ENCODE data around the gene VPS13D.

VPS13D gene

GRCh38 chr1:12473596-12474362 is 243.9 kb downstream of the VPS13D start:
- DNase-seq = no peak

- DNase-seq = no peak
Observed at GRCh38 chr1:12475101-12475500, 245.3 kb downstream of the VPS13D start.

DNA sequence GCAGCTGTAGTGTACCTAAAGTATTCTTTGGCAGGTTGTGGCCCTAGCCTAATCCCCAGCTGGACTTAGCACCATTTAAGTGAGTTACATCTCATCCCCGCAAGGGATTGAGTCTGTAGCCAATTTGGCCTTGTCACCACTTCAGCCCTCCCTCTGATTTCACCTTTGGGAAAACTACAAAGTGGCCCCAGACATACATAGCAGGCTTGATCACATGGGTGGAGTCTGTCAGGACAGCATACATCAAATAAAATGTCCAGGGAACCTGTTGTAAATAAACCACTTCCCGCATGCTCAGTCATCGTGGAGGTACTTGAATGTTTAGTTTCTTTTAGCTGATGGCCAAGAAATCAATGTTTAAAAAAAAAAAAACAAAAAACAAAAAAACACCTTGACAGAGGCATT is 245.7 kb downstream of the VPS13D start:
- no peak for DNase-seq

GRCh38 chr1:12475947-12476346 is 246.1 kb downstream of the VPS13D start:
- DNase-seq = no peak

DNA sequence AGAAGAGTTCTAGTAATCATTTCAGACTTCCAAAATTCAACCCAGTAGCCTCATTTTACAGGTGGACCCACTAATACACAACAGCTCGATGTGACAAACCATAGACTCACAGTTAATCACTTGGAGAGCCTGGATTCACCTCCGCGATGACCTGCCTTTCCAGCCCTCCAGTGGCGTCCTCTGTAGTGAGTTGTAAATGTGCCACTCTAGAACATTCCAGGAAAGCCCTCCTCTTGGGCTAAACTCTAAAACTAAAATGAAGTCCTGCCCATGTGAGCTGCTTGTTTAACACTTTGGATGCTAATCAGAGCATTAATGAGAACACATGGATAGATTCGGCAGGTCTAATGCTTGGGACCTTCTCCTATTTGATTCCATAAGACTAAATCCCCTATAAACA is 247.5 kb downstream of the VPS13D start:
- DNase-seq = no peak

DNA sequence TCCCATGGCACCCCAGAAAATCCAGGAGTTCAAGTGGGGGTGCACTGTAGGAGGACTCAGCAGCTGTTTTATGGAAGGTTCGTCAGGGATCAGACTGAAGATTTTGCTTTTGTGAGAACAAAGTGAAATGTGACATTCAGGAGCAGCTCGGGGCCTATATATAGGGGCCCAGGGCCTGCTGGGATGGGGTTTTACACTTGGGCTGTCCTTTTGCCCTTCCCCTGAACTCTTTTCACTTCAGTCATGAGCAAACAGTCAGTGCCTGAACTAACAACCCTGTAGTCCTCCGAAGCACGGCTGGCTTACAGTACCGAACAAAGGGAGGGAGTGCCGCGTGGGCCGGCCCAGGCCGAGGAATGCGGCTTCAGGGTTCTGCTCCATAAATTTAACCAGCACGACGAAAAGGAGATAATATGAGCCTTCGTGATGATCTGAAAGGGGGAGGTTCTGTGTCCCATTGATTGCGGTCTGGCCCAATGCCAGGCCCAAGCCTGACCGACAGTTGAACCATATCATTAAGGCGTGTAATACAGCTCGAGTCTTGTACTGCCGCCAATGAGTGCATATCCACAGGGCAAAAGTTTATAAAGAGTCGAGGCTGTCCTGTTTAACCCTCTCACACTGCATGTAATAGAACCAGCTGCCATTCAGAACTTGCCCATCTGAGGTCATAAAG is 248.2 kb downstream of the VPS13D start:
- no peak for DNase-seq

DNA sequence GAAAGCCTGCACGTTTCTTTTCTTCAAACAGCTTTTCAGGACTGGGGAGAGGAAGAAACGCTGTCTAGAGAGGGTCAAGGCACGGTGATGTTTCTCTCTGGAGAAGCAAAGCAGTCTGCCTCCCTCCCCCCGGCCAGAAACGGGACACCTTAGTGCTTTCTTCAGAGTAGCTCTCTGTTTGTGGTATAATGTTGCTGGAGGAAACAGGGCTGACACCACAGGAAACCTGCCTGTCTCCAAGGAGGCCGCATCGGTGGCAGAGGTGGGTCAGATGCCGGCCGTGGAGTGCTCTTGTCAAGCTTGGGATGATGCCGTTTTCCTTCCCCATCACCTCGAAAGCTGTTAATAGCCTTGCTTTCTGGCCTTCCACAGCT is 248.8 kb downstream of the VPS13D start:
- DNase-seq = peak in 1 of 2 experiments; percentile 15

DNA sequence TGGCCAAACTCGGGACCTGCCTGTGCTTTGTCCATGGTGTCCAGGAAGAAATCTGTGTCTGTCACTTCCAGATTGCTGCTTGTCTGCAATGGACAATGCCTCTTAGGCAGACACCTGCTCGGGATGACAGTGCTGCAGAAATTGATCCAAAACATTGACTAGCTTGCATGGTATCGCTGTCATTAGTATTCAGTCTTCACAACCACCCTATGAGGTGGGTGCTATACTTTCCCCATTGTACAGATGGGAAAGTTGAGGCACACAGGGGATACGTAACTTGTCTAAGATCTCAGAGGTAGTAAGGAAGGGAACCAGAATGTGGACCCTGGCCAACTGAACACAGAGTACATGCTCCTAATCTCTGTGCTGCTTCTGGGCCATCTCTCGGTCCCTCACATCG is 249.5 kb downstream of the VPS13D start:
- no peak for DNase-seq

DNA sequence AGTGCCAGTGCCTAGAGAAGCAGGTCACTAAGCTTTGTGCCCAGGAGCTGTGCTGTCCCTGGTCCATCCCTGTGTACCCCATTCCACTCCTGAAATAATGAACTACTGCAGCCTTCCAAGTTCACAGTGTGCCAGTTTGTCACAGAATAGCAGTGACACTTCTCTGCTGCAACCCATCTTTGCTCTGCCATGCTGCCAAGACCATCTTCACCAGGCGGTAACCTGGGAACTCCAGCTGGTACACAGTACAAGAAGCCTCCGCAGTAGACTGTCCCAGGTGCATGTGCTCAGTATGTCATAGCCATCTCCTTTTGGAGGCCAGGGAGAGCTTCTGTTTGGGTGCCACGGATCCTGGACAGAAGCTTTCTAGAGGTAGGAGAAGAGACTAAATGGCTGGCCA is 250.2 kb downstream of the VPS13D start:
- DNase-seq = no peak

DNA sequence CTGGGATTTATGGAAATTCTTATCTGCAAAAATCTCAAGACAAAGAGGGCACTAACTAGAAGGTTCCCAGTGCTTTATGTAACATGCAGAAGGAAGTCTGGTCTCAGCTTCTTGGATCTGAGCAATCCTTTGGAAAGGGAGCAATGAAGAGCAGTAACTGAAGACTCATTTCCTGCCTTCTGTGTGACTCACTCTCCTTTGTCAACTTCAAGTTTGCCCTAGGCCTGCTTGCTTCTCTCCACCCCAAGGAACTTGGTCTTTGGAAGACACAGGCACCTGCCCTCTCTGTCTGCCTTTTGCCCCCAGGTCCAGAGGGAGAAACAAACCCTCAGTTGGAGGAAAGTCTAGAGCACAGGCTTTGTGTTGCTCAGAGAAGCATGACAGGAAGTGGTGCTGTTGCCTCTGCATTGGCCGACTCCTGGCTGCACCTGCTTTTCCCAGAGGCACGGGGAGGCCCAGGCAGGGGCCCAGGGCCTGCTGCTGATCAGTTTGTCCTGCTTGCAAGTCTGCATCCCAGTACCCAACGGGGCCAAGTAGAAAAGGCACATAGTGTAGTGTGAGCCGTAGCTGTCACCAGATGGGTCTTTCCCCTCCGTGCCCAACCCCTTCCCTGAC is 251.0 kb downstream of the VPS13D start:
- DNase-seq = peak in 1 of 2 experiments; percentile 19

DNA sequence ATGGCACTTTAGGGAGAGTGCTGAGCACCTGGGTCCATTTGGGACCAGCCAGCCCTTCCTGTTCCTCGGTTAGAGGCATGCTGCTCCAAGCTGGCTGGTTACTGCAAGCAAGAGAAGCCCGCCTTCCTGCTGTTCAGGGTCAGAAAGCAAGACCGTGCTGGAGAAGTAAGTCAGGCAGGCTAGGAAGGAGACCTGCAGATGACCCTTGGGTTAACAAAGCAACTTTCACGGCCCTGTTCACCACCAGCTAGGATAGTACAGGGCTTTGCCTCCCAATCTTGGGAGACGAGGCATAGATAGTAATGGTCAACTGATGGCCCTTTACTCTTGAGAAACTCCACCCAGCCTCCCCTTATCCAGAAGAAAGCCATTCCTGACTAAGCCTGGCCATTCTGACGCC is 252.1 kb downstream of the VPS13D start:
- DNase-seq = no peak

GRCh38 chr1:12482988-12483387 is 253.2 kb downstream of the VPS13D start:
- DNase-seq = no peak

- DNase-seq = no peak
Observed at GRCh38 chr1:12485231-12486058, 255.6 kb downstream of the VPS13D start.

DNA sequence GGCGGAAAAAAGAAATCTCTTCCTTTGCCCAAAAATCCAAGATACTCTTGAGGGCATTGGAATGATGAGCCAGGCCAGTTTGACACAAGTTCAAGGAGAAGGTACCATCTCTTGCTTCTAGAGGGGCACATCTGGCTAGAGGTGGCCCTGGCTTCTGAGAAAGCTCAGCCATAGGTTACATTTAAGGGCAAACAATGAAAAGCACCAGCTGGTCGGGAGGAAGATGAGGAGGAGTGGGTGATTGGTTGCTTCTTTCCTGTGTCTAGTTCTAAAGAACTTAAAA is 256.2 kb downstream of the VPS13D start:
- DNase-seq = no peak

DNA sequence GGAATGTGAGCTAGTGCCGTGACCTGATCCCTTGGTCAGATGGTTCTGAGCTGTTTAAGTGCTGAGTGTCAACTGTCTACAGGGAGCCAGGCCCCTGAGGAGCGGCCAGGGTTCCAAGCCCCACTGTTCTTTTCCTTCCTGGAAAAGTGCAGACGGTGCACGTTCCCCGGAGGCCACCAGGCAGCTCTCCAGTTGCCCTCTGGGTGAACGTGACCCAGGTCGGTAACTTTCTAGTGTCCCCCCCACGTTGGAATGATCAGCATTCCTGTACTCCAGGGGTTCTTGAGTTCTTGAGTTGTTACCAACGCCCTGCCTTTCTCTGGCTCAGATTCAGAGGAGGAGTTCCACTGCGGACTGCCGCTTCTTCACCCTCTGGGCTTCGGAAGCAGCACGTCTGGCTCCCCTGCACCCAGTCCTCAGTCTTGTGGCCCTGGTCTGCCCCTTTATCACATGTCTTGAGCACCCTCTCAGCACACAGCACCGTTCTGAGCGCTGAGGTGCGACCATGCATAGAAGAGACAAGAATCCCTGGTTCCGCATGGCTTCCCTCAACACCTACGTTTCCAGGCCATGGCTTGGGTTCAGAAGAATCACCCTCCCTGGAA is 256.7 kb downstream of the VPS13D start:
- no peak for DNase-seq

GRCh38 chr1:12487520-12487919 is 257.7 kb downstream of the VPS13D start:
- DNase-seq = no peak

DNA sequence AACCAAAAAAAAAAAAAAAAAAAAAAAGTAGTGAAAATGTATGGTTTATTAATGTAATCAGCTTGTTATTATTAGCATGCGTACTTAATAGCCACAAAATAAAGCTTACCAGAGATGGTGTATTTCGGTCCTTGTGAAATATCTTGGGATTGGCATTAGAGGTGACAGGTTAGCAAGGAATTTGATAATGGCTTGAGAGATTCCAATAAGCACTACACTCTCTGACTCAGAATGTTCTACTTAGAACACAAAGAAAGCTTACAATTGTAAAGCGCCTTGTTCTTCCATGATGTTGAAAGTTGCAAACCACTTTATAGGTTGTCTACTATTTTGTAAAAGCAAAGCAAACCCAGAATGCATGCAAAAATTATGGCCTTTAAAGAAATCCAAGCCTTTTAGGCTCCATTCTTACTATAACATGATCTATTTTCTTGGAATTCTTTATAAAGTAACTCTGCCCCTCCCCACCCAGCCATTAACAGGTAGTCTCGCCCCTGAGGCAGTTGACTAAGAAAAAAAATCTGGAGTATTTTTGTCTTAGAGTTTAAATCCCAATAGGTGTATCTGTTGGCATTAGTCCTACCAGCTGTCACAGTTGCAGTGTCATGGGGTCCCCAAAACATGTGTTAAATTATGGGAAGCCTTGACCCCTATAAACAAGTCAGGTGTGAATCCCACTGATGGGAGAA is 259.0 kb downstream of the VPS13D start:
- no peak for DNase-seq

GRCh38 chr1:12490532-12491142 is 260.8 kb downstream of the VPS13D start:
- DNase-seq = no peak

- no peak for DNase-seq
Observed at GRCh38 chr1:12491656-12492055, 261.8 kb downstream of the VPS13D start.

DNA sequence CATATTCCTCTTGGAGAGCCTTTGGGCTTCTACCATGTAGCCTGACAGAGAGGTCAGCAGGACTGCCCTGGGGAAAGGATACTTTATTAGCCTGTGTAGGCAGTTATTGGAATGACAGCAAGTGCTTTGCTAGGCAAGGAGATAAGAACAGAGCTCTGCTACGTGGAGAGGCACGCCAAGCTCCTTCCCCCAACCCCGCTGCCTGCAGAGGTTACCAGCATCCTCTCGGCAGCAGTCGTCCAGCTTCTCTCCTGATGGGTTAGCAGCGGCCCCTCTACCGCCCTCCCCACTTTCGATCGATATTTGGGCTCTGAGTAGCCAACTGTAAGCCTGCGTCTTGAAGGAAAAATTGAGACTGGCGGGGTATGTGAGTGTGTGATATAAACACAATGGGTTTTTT is 265.9 kb downstream of the VPS13D start:
- DNase-seq = no peak

DNA sequence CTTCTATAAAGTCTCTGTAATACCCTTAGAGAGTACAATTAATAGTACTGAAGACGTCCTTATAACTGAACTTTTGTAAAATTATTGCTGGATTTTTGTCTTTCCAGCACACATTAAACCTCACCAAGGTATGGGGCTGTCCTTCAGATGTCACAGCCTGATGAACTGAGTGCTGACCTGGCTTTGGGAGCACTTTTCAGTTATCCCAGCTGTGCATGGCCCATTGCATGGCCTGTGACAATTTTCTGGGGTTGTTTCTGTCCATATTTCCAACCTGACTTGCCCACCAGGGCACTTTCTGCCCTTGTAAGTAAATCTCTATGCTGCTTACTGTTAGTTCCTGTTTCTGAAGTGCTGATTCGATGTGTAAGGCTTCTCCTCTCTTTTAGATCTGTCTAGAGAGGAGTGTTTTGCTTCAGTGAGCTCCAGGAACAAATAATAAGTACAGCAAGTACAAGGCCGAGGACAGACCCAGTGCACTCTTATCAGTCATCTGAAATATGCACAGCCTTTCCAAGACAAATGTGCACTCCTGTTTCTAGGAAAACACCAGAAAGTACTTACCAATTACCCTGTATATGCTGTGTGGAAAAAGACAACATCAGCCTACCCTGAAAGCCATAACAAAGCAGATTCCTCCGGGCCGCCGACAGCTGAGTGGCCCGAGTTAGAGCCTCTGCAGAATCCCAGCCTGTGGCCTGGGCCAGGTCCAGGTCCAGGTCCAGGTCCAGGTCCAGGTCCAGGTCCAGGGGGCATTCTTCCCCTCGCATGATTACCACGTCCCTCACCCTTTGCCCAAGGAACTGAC is 266.5 kb downstream of the VPS13D start:
- DNase-seq = no peak

Data from stimulated activated CD4-positive, alpha-beta T cell treated with anti-CD3 and anti-CD28 coated beads, Interleukin-4, amount 100 ng/mL, for 4 hours (primary cell).